Lower lobe of right lung (tissue), 2 donors: Measurements from ENCODE around the gene PRM3. TPM values are rescaled to one million over a fixed set of nuclear protein-coding genes. Genes with fewer than 3 reads are reported as not detected.
A peak's percentile ranks its signal among the peaks of the same experiment; 100 is the strongest.

Source experiments
- ATAC-seq, 2 donors: fragments of 200-7000 bp; cut with Tn5 transposase; one replicate each; pipeline ENCODE4 v1.9.1; 2020 to 2022; ENCODE audit warnings: mild to moderate bottlenecking in 2 of 2, moderate library complexity in 2 of 2
- DNase-seq: peaks from one replicate; pipeline ENCODE4 v3.0.0-alpha.2; 2020
- H3K27ac ChIP-seq: fragments of 200-600 bp; one replicate; pipeline ENCODE4 v1.8.0; 2022
- H3K27me3 ChIP-seq: fragments of 200-600 bp; one replicate; pipeline ENCODE4 v1.8.0; 2022; ENCODE audit warnings: low read depth
- H3K36me3 ChIP-seq: fragments of 200-600 bp; one replicate; pipeline ENCODE4 v1.8.0; 2022; ENCODE audit warnings: mild to moderate bottlenecking
- H3K4me1 ChIP-seq: fragments of 200-600 bp; one replicate; pipeline ENCODE4 v1.8.0; 2022
- H3K4me3 ChIP-seq: fragments of 200-600 bp; one replicate; pipeline ENCODE4 v1.8.0; 2022; ENCODE audit warnings: mild to moderate bottlenecking
- H3K9me3 ChIP-seq: fragments of 200-600 bp; one replicate; pipeline ENCODE4 v1.8.0; 2022
- CTCF ChIP-seq: fragments of 200-600 bp; IDR thresholded peaks from one replicate; pipeline ENCODE4 v1.8.0; 2022; ENCODE audit warnings: antibody characterized with exemption, mild to moderate bottlenecking
- intact Hi-C: fragments of 100-400 bp; cut with DNase I; formaldehyde crosslinking; loops from one replicate; pipeline ENCODE4 v1.11.0; 2022
- total RNA-seq: library from RNA; stranded (reverse); fragmentation: NEBNext Ultra II Directional; extraction: Animal tissue kit (Norgen Biotek cat#: 25700); gene quantifications from one replicate; pipeline ENCODE4 v1.2.1, GENCODE V29; 2021
- donor health status: DM: no; HTN: yes; CAD: no; lungs with severe emphysema.

PRM3 gene
- total RNA-seq, 1 donor from 2014 or later = not detected

GRCh38 chr16:11238272-11239202, 34.9 kb downstream of the PRM3 start:
- no peak for ATAC-seq
- Histone ChIP-seq H3K27me3 (no peaks in the 10 kb centered on the region), H3K4me1 (peaks cover 14% of the 10 kb centered on the region), H3K9me3 (no peaks in the 10 kb centered on the region), H3K27ac (no peak overlapping the region), H3K4me3 (no peak overlapping the region), H3K36me3 (no peaks in the 10 kb centered on the region)
- no peak for DNase-seq
- TF ChIP-seq CTCF = no peak
- intact Hi-C loops = no loop called here

GRCh38 chr16:11236461-11237254, 36.8 kb downstream of the PRM3 start:
- Histone ChIP-seq H3K27ac (no peak overlapping the region), H3K27me3 (no peaks in the 10 kb centered on the region), H3K4me3 (no peak overlapping the region), H3K36me3 (no peaks in the 10 kb centered on the region), H3K4me1 (peaks cover 24% of the 10 kb centered on the region), H3K9me3 (no peaks in the 10 kb centered on the region)
- intact Hi-C loops = no loop called here
- peak; percentile 79 for DNase-seq
- ATAC-seq = peak; percentile 52 to 81
- no peak for TF ChIP-seq CTCF

GRCh38 chr16:11235703-11235991, 37.8 kb downstream of the PRM3 start:
- H3K4me1 ChIP-seq = peaks cover 24% of the 10 kb centered on the region
- intact Hi-C loops = no loop called here
- no peak overlapping the region for H3K4me3 ChIP-seq
- H3K36me3 ChIP-seq = no peaks in the 10 kb centered on the region
- no peaks in the 10 kb centered on the region for H3K27me3 ChIP-seq
- ATAC-seq (no peak), DNase-seq (no peak)
- H3K9me3 ChIP-seq = no peaks in the 10 kb centered on the region
- TF ChIP-seq CTCF = no peak
- no peak overlapping the region for H3K27ac ChIP-seq

- peak; percentile 71 for DNase-seq
- no peak overlapping the region for H3K27ac ChIP-seq
These were observed 38.3 kb downstream of the PRM3 start for GRCh38 chr16:11234884-11235702.

More at GRCh38 chr16:11234884-11235702, 38.3 kb downstream of the PRM3 start:
- peak; percentile 24 to 31 for ATAC-seq
- H3K9me3 ChIP-seq = no peaks in the 10 kb centered on the region
- no peaks in the 10 kb centered on the region for H3K36me3 ChIP-seq
- no peak overlapping the region for H3K4me3 ChIP-seq
- TF ChIP-seq CTCF = no peak
- intact Hi-C loops = no loop called here
- peaks cover 24% of the 10 kb centered on the region for H3K4me1 ChIP-seq
- H3K27me3 ChIP-seq = no peaks in the 10 kb centered on the region
